GM19025 (cell line): Measurements from ENCODE around the gene PCDH1.

ENCODE experiments used
- ATAC-seq: cut with Tn5 transposase; IDR thresholded peaks from one replicate; pipeline ENCODE4 v1.9.1; 2021; ENCODE audit warnings: mild to moderate bottlenecking, low read depth, moderate library complexity; ENCODE audit not compliant: unreplicated experiment

Gene PCDH1

GRCh38 chr5:141875022-141875740 lies 3.0 kb downstream of the PCDH1 start:
- no peak for ATAC-seq

DNA sequence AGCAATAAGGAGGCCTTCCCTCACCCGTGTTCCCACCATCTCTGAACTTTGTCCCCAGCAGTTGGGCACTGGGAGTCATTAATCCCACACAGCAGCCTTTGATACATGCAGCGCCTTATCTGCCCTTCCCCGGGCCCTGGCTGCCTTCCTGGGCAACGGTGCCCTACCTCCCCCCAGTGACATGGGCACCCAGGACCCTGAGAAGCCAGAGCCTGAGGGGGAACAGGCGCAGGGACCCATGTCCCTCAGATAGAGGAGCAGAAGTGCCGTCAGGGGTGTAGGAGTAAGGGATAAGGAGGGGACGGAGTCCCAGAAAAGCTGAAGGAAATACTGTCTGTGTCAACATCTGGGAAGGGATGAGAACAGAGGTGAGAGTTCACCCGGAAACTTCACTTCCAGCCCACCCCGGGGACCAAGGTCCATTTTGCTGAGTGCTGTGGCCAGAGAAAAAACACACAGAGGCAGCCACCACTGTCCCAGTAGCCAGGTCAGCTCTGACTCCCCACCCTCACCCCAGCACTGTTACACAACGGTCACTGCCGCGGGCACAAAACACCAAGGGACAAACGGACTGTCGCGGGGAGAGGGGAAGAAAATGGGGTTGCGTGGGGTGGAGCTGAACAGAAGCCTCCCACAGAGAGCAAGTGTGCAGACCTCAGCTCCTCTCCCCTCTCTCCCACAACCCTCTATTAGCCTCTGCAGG lies 3.8 kb downstream of the PCDH1 start:
- no peak for ATAC-seq

GRCh38 chr5:141873933-141874261 lies 4.3 kb downstream of the PCDH1 start:
- no peak for ATAC-seq

GRCh38 chr5:141872496-141873356 lies 5.5 kb downstream of the PCDH1 start:
- no peak for ATAC-seq

DNA sequence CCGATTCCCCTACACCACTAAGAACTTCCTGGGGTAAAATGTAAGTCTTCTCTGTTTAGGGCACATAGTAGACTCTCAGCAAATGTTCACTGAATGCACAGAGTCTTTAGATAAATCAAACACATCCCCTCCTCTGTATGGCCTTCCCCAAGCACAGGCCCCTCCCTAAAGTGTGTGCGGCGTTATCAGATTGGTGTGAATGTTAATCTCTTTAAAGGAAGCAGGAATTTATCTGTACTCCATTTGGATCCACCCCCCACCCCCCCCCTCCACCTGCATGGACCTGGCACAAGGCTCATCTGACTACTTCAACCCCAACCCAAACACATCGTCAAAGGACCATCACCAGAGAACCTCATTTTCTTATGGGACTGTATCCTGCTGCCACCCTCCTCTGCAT lies 6.3 kb downstream of the PCDH1 start:
- no peak for ATAC-seq

GRCh38 chr5:141870871-141871270 lies 7.3 kb downstream of the PCDH1 start:
- ATAC-seq, result no peak

GRCh38 chr5:141870228-141870627 lies 8.0 kb downstream of the PCDH1 start:
- ATAC-seq, result no peak

- ATAC-seq, result no peak
Measured at GRCh38 chr5:141869514-141869913, 8.7 kb downstream of the PCDH1 start.

DNA sequence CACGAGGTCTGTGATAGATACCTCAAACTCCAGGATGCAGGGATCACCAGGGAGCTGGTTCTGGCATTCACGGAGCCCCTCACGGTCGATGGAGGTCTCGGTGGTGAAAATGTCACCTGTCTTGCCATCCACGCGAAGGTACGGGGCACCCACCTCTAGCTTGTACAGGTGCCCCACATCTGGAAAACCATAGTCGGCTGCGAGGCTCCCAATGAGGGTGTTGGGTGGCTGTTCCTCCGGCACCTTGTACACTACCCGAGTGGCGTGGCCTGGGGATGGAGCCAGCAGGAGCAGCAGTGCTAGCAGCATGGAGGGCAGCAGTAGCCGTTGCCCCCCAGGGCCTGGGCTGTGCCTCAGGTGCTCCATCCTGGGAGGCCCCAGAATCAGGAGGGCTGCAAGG lies 9.2 kb downstream of the PCDH1 start:
- ATAC-seq, result no peak

GRCh38 chr5:141868541-141868940 lies 9.7 kb downstream of the PCDH1 start:
- ATAC-seq, result no peak

GRCh38 chr5:141867651-141868050 lies 10.6 kb downstream of the PCDH1 start:
- ATAC-seq, result no peak

- no peak for ATAC-seq
Measured at GRCh38 chr5:141867139-141867538, 11.1 kb downstream of the PCDH1 start.

- ATAC-seq, result no peak
Measured at GRCh38 chr5:141866096-141866495, 12.1 kb downstream of the PCDH1 start.

DNA sequence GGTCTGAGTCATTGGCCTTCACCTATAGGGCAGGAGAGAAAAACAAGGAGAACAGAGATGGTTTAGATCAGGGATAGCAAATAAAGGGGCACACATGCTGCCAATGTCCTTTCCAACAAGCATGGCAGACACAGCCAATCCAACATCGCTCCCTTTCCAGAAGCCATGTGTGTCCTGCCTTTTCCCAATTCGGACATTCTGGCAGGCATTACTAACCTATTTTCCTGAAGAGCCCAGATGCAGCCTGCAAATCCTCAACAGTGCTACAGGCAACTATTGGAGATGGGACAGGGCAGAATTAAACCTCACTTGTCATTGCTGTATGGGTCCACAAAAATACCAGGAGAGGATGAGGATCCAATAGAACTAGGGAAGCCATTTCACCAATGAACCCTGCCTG lies 12.8 kb downstream of the PCDH1 start:
- ATAC-seq, result no peak

GRCh38 chr5:141864371-141865370 lies 13.5 kb downstream of the PCDH1 start:
- ATAC-seq, result no peak

DNA sequence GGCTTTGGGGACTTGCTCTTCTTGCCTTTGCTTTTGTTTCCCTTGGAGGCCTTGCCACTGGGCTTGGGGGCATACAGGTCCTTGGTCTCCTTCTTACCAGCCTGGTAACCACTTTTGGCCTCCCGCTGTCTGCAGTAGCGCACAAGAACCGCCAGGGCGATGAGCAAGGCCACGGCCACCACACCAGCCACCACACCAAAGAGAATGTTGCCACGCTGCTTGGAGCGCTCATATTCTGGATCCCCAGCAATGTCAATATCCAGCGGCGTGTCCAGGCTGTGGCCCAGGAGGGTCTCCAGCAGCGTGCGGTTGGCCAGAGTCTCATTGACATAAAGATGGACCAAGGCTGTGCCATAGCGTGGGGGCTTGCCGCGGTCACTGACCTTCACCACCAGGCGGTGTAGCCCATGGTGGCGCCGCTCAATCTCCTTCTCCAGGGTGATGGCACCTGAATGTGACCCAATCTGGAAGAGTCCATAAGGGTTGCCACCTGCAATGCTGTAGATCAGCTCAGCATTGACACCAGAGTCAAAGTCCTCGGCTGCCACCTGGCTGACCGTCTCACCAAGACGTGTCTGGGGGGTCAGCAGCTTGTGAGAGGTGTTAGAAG lies 14.5 kb downstream of the PCDH1 start:
- ATAC-seq, result no peak

DNA sequence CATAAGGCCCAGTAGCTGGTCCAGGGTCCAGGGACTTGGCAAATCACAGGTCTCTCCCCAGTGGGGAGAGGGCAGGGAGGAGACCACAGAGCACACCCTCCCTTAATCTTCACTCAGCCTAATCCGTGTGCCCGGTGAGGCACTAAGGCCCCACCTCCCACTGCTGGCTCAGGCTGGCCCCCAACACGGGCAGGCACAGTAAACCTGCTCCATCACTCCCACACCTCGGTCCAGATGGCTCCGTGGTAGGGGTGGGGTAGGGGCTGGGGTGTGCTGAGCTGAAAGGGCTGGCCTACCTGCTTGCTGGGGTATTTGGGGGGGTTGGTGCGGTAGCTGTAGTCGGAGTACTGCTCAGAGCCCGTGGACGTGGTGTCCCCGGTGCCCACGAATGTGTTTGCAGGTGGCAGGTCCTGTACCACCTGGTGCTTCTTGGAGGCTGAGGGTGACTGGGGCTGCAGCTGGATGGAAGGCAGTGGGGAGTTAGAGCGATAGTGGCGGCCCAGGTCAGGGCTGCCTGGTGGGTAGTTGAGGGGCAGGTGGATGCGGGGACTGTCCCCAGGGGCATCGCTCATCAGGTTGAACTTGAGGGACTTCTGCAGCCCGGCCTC lies 15.2 kb downstream of the PCDH1 start:
- ATAC-seq, result no peak

- ATAC-seq, result no peak
Measured at GRCh38 chr5:141861194-141861593, 17.0 kb downstream of the PCDH1 start.

- ATAC-seq, result no peak
Measured at GRCh38 chr5:141858079-141858765, 20.0 kb downstream of the PCDH1 start.
